Left lung (tissue), 10 donors: ENCODE results near the gene KHNYN. TPM values are rescaled to one million over a fixed set of nuclear protein-coding genes. Genes with fewer than 3 reads are reported as not detected.

Source experiments
- ATAC-seq: fragments of 200-7000 bp; cut with Tn5 transposase; one replicate; pipeline ENCODE4 v1.9.1; 2020; ENCODE audit warnings: moderate library complexity
- DNase-seq, 4 donors: peaks; one replicate each; pipeline ENCODE4 v3.0.0-alpha.2; 2013 to 2020
- H3K27ac ChIP-seq, 2 donors: fragments of 200-600 bp; sonication (generic) in 1 of 2; one replicate each; pipeline versions ENCODE4 v1.5.0 to v1.8.0; 2020 to 2021
- H3K27me3 ChIP-seq, 2 donors: fragments of 200-600 bp; sonication (generic) in 1 of 2; one replicate each; pipeline versions ENCODE4 v1.5.0 to v1.8.0; 2020 to 2021
- H3K36me3 ChIP-seq, 2 donors: fragments of 200-600 bp; sonication (generic) in 1 of 2; one replicate each; pipeline versions ENCODE4 v1.5.0 to v1.8.0; 2020 to 2021
- H3K4me1 ChIP-seq, 2 donors: fragments of 200-600 bp; one replicate each; pipeline ENCODE4 v1.8.0; 2021
- H3K4me3 ChIP-seq, 2 donors: fragments of 200-600 bp; sonication (generic) in 1 of 2; one replicate each; pipeline versions ENCODE4 v1.5.0 to v1.8.0; 2020 to 2021; ENCODE audit warnings: mild to moderate bottlenecking in 1 of 2
- H3K9me3 ChIP-seq, 2 donors: fragments of 200-600 bp; sonication (generic) in 1 of 2; one replicate each; pipeline versions ENCODE4 v1.5.0 to v1.8.0; 2020 to 2021
- CTCF ChIP-seq, 2 donors: fragments of 200-600 bp; sonication (generic) in 1 of 2; IDR thresholded peaks; one replicate each; pipeline versions ENCODE4 v1.5.0 to v1.8.0; 2021; ENCODE audit warnings: antibody characterized with exemption in 2 of 2
- intact Hi-C, 2 donors: fragments of 100-400 bp; cut with DNase I; formaldehyde crosslinking; loops; one replicate each; pipeline versions ENCODE4 v1.11.2 to v1.14.2; 2022
- polyA plus RNA-seq, 6 donors: library from polyadenylated mRNA; unstranded; fragments of 120-200 nt; gene quantifications; one replicate each; pipeline ENCODE4 v1.2.1, GENCODE V29; 2013; ENCODE audit not compliant: insufficient read length in 6 of 6
- total RNA-seq, 2 donors: library from RNA; stranded (reverse); fragmentation: NEBNext Ultra II Directional; extraction: Animal tissue kit (Norgen Biotek cat#: 25700); gene quantifications; one replicate each; pipeline ENCODE4 v1.2.1, GENCODE V29; 2021
- donor health status: DM: no; HTN: yes; CAD: no.
- donor health status: DM: no; HTN: no; CAD: no.

Gene KHNYN
- total and polyA plus RNA-seq, 8 donors, result 46.8 to 56.6 (median 49.7) TPM

- H3K4me1 ChIP-seq, result peaks cover under 1 to 37% of the 10 kb centered on the region in 2 donors
- DNase-seq, result no peak
- H3K27me3 ChIP-seq, result no peaks in the 10 kb centered on the region
- H3K27ac ChIP-seq, result peak overlapping the region; percentile 56 to 68
- H3K36me3 ChIP-seq, result no peaks in the 10 kb centered on the region
- no peak for TF ChIP-seq CTCF (IDR thresholded peaks at IDR 0.05)
- H3K9me3 ChIP-seq, result no peaks in the 10 kb centered on the region
- no peak overlapping the region for H3K4me3 ChIP-seq
- intact Hi-C loops, result no loop called here
- no peak for ATAC-seq
Measured at GRCh38 chr14:24397639-24398292, 32.0 kb upstream of the KHNYN start.

- peak; percentile 27 for ATAC-seq
- Histone ChIP-seq H3K4me3 (peak overlapping the region; percentile 57 to 61), H3K27me3 (no peaks in the 10 kb centered on the region), H3K36me3 (no peaks in the 10 kb centered on the region), H3K4me1 (peaks cover 6 to 37% of the 10 kb centered on the region in 2 donors), H3K9me3 (no peaks in the 10 kb centered on the region), H3K27ac (peak overlapping the region; percentile 56 to 68)
- DNase-seq, result peak in 2 of 4 donors; percentile 86 to 94
- intact Hi-C loops, result no loop called here
- no peak for TF ChIP-seq CTCF (IDR thresholded peaks at IDR 0.05)
Measured at GRCh38 chr14:24398293-24398652, 31.5 kb upstream of the KHNYN start.

- Histone ChIP-seq H3K4me3 (peak within 1 kb of the TSS; percentile 57 to 61), H3K4me1 (peaks cover 6 to 40% of the 10 kb centered on the region in 2 donors), H3K9me3 (no peaks in the 10 kb centered on the region), H3K36me3 (no peaks in the 10 kb centered on the region), H3K27me3 (no peaks in the 10 kb centered on the region), H3K27ac (peak within 1 kb of the TSS; percentile 56 to 68)
- TF ChIP-seq CTCF (IDR thresholded peaks at IDR 0.05), result no peak
- ATAC-seq (peak; percentile 78), DNase-seq (peak; percentile 55 to 91 (median 78))
- intact Hi-C loops, result no loop called here
Measured at GRCh38 chr14:24398653-24399446, 30.9 kb upstream of the KHNYN start, which contains the start of gene NYNRIN. NYNRIN (plus strand) TSS chr14:24399003; CDS start chr14:24399247, 244 bp downstream.

GRCh38 chr14:24399447-24399822 is 30.3 kb upstream of the KHNYN start:
- peaks cover 6 to 40% of the 10 kb centered on the region in 2 donors for H3K4me1 ChIP-seq
- intact Hi-C loops, result no loop called here
- H3K27ac ChIP-seq, result peak overlapping the region; percentile 56 to 68
- no peaks in the 10 kb centered on the region for H3K36me3 ChIP-seq
- H3K9me3 ChIP-seq, result no peaks in the 10 kb centered on the region
- no peaks in the 10 kb centered on the region for H3K27me3 ChIP-seq
- H3K4me3 ChIP-seq, result peak overlapping the region; percentile 57 to 61
- no peak for TF ChIP-seq CTCF (IDR thresholded peaks at IDR 0.05)
- DNase-seq (no peak), ATAC-seq (peak; percentile 29)
